Measurements from ENCODE around the gene KIRREL1.
A peak's percentile ranks its signal among the peaks of the same experiment; 100 is the strongest.

Gene KIRREL1

DNA sequence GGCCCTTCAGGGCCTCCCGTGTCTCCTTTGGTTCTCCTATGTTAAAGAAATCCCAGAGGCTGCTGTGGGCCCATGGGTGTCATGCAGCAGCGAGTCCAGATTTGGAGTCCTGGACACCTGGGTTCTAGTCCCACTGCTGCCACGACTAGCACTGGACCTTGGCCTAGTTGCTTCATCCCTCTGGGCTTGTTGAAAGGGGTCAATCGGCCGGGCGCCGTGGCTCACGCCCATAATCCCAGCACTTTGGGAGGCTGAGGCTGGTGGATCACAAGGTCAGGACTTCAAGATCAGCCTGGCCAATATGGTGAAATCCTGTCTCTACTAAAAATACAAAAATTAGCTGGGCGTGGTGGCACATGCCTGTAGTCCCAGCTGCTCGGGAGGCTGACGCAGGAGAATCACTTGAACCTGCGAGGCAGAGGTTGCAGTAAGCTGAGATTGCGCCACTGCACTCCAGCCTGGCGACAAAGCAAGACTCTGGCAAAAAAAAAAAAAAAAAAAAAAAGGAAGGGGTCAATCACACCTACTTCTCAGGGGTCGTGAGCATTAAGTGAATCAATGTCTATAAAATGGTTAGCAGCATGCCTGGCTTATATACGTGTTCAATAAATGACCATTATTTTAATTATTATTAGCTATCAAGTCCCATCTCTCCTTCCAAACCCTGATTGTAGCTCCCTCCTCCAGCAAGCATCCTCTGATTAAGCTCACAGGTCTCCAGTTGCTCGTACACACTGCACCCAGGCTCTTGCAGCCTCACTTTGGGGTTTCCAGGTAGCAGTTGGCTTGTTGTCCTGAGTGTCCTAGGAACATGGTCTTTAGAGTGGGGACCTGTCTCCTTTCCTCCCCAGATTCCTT lies 43.8 kb downstream of the KIRREL1 start:
- no peak for DNase-seq

DNA sequence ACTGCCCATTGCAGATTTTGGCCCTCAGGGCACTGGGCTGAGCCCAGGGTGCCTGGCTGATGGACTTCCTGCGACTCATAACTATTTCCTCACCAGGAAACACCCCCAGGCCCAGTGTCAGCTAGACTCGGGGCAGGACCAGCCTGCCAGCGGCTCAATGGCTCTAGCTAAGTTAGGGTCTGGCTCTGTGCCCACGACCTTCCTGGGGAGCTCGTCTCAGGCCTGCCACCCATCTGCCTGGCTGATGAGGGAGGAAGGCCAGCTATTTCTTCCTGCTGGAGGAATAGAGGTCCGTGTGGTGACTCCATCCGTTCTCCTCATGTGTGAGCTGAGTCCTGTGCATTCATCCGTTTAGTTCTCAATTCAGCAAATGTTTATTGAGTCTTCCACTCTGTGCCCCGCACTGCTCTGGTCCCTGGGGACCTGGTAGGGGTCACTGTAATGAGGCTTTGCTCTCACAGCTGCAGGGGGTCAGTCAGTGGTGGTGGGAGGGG lies 44.5 kb downstream of the KIRREL1 start:
- peak in 1 of 3 experiments; percentile 7 for DNase-seq

DNA sequence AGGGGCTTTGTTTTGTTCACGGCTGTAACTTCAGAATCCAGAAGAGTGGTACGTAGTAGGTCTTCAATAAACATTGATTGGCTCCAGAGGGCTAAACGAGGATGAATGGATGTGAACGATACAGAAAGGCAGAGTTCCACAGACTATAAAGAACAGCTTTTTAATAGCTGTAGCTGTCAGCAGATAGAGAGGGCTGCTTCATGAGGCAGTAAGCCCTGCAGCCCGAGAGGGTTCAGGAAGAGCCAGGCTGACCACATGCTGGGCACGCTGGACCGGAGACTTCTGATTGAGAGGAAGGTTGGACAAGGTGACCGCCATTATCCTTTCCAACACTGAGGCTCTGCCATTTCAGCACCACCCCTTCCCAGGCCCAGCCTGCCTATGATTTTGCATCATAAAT lies 45.3 kb downstream of the KIRREL1 start:
- DNase-seq: no peak

DNA sequence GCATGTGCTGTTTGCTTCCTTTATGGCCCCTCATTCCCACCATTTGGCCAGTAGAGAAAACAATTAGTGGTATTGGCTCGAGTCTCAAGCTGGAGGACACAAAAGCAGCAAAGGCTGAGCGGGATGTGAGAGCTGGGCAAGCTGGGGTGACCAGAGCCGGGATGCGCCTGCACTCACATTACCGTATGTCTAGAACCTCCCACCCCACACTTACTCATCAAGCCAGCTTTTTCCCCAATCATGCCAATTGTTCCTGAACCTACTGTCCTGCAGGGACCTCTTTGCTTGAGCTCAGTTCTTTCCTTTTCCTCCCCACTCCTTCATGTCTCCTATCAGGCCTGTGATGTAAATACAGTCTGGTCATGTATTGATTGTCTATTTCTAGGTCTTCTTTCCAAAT lies 45.9 kb downstream of the KIRREL1 start:
- DNase-seq: no peak

DNA sequence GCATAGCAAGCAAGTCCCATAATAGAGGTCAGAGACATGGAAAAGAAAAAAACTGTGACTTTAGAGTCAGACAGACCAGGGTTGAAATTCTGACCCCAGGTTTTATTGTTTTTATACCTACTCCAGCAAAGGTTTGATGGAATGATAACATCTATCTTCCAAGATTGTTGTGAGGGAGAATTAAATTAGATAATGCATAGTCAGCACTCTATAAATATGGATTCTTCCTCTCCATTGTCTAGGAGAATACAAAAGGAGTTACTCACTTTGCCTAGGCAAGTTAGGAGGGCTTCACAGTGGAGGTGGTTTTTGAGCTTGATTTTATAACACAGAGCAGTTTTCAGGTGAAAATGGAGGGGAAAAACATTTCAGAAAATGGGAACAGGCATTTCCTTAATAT lies 46.9 kb downstream of the KIRREL1 start:
- DNase-seq: no peak

DNA sequence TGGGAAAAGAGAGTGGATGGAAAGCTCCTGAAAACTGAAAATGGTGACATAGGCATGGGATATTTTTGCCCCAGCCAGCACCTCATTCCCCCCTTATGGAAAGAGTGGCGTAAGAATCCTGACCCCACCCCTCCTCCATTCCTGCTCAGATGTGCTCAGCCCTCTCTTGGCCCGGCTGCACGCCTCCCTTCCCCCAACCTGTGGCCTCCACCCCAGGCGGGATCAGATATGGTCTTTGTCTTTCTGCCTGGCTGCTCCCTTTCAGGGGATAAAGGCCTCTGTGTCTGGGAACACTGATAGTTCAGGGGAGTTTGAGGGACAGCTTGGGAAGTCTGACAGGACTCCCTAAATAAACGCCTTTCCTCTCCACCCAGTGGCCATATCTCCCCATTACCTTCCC lies 49.8 kb downstream of the KIRREL1 start:
- no peak for DNase-seq

DNA sequence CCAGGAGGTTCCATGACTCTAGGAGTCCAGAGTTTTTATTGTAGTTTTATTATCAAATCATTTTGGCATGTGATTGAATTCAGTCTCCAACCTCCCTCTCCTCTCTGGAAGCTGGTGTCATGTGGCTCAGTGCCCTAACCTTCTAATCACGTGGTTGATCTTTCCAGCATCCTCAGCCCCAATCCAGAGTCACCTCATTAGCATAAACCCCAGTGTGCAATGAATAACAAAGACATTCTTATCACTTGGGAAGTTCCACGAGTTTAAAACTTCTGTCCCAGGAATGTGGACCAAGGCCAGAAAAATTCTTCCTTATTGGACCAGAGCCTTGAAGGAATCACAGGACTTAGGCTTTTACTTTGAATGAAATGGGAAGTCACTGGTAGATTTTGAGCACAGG lies 52.2 kb downstream of the KIRREL1 start:
- no peak for DNase-seq

DNA sequence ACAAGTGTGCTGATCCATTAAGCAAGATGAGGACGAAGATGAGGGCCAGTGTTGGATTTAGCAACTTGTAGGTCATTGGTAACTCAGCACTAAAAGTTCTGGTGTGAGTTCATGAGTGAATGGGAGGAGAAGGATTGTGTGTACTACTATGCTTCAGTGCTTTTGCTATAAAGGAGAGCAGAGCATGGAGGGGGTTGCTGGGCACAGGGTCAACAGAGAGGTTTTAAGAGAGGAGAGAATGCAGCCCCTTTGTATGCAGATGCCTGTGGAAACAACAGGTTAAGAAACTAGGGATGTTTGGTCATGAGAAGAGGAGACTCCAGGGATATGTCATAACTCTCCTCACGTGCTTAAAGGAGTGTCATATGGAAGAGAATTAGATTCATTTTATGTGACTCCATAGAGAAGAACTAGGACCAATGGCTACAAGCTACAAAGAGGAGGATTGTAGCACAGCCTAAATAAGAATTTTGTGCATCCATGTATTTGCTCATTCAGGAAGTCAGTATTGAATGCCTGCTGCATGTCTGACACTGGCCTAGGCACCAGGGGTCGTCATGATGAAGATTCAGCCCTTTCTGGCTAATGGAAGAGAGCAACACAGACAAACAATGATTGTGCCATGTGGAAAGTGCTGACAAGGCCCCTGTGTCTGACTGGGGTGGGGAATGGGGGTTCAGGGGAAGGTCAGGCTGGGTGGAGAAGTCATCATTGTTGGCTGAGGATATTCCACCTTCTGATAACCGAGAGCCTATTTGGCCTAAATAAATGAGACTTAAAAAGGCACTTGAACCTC lies 53.5 kb downstream of the KIRREL1 start:
- DNase-seq: no peak

DNA sequence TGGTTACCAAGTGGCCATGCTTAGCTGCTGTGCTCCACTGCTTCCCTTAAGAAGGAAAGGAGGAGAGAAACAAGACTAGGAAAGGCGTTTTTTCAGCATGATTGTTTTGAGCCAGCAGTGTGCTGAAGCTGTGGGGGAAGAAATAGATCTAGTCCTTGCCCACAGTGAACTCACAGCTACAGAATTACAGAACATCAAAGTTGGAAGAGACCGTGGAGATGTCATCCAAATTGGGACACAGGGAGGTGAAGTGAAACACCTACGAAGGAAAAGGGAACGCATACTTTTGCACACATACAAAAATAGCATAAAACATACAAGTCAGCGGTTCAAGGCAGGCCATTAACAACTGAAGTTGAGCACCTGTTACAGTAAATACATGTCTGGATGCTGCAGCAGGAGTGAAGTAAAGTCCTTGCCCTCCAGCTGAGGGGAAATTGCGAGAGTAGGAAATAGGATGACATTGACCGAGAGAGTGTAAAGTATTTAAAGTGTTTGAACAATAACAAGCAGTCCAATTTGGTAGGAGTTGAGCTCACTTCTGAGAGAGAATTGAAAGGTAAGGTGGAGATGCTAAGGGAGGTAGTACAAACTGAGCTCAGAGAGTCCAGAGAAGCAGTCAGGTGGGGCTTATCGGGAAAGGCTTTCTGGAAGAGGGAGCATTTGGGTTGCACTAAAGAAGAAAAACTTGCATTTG lies 55.1 kb downstream of the KIRREL1 start:
- DNase-seq: no peak

DNA sequence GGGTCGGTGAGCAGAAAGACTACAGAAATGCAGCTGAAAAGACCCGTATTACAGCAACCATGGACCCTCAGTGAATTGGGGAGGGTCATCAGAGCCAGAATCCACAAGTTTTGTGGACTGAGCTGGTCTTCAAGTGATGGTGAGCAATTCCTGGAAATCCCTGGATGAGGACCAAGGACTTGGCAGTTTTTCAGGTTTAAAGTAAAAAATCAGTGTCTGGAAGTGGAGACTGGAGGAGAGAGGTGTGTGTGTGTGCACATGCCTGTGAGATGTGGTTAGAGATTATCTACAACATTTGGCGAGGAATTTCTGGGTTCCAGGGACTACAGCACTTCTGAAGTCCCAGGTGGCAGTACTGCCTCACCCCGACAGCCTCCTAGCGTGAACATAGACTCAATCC lies 56.4 kb downstream of the KIRREL1 start:
- no peak for DNase-seq

DNA sequence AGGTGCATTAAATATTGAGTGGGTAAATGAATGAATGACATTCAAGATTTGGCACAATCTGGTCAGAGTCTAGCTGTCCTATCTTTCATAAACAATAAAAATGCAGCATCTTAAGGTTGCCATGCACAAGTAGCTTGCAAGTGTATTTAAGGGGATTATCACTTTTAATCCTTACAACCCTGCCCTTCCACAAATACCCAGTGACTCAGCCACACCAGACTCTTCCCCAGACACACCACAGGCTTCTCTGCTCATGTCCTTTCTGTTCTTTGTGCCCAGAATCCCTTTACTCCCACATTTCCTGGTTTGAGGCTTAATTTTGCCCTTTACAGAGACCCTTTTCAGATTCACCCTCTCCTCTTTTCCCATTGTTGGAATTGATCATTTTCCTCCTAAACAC lies 59.8 kb downstream of the KIRREL1 start:
- no peak for DNase-seq

DNA sequence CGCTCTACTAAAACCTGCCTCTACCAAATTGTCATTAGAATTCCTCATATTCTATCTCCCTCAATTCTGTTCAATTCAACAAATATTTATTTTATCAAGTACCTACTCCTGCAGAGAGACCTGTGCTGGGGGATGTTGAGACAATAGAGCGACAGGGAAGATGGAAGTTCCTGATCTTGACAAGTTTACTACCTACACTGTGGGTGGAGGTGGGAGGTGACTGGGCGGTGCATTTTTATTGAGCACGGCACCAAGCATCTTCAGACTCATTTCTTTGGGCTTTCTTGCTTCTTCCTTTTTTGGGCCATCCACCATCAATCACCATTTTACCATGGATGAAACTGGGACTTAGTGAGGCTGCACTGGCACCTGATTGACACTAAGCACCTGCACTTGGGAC lies 61.3 kb downstream of the KIRREL1 start:
- DNase-seq: no peak

DNA sequence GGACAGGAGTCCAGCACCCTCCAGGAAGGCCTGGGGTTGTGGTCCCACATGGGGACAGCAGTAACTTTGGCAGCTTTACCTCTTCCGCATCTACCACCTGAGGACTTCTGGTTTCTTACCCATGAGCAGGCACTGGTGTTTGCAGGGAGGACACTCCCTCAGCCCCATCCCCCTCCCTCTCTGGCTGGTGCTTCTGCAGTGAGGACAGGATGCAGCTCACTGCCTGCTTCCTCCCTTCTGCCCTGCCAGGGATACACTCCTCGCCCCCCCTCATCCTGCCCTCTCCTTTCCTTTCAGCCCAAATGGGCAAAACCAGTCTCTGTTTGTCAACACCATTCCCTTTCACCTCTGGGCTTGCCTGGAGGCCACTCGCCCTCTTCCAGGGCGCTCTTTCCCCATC lies 62.4 kb downstream of the KIRREL1 start:
- DNase-seq: no peak

DNA sequence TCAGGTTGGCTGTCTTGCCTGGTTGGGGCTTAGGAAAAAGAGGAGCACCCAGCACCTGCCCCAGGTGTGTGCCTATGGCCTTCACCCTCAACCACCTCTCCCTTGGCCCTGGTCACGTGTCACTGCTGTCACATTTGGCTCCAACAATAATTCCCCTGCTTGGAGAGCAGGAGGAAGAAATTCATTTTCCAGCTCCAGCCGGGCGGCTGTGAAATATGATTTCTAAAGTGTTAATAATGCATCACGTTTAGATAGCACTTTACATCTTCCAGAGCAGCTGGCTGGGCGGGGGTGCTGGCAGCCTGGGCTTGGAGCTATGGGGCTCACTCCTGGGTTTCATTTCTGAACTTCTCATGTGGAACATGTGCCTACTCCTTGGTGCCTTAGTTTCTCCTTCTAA lies 63.1 kb downstream of the KIRREL1 start:
- no peak for DNase-seq

DNA sequence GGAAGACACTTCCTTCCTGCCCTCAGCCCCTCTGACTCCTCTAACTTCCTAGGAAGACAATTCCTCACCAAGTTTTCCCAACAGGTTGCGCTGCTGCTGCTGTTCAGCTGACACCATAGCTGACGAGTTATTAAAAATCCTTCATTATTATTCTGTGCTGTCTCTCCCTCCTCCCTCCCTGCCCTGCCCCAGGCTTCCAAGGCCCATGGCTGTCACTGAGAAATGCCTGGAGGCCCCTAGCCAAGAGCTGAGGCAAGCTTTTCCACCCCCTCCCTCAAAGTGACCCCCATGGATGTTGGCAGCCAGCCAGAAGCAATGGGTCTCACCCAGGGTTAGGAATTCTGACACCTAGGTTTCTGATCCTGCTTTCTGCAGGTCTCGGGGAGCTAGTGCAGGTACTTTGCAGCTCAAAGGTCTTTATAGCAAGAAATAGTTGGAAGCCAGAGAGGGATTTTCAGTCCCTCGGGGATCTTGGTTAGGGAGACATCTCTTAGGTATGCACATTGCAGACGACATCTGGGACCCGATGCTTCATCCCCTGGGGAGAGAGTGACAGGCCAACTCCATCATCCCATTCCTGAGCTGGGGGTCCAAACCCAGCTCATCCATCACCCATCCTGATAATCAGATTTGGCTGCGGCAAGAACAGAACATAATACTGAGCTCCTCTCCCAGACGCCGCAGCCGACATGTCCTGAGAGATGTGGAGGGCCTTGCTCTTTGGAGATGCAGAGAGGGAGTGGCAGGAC lies 65.0 kb downstream of the KIRREL1 start:
- DNase-seq: no peak

DNA sequence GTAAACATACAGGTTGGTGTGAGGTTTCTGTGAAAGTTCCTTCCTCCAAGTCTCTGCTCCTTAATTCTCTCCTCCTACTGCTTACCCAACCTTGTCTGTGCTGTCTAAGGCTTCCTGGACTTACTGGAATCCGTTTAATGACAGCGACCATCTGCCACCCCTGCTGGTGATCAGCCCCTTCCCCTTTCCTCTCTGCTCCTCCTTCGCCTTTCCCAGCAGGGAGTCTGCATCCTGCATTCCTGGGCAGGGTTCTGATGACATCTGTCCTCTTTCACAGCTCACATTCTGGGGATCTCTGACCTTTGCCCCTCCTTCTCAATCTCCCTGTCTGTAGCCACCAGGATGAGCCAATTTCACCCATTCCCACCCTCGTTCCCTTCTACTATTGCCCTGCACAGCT lies 66.5 kb downstream of the KIRREL1 start:
- no peak for DNase-seq

DNA sequence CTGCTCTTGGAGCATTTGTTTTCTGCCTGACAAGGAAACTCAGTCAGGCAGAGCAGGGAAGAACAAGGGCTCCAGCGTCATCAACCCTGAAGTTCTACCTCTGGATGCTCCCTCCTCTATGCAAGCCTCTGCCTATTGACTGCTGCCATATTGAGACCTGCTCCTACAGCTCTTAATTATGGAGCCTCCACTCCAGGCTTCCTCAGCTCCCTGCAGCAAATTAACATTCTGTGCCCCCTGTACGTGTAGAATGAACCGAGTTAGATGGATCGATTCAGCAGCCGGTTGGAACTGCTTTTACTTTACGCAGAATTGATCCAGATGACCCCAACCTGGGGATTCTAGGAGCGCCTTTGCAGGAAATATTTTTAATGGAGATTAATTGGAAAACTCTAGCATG lies 68.7 kb downstream of the KIRREL1 start:
- no peak for DNase-seq

DNA sequence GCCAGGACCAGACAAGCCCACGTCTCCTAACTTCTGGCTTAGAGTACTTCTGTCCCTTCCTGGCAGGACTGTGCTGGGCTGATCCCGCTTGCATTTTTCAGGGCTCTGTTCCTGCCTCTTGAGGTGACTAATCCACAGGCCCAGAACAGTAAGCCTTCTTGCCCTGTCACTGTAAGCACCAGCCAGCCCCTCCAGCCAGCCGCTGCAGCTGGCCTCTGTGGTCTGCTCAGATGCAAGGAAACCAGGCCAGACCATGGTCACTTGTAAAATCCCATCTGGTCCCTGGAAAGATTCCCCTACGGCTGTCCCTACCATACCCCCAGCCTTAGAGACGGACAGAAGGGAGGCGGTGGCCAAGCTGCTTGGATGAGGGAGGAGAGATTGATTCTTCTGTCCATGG lies 74.2 kb downstream of the KIRREL1 start:
- no peak for DNase-seq

DNA sequence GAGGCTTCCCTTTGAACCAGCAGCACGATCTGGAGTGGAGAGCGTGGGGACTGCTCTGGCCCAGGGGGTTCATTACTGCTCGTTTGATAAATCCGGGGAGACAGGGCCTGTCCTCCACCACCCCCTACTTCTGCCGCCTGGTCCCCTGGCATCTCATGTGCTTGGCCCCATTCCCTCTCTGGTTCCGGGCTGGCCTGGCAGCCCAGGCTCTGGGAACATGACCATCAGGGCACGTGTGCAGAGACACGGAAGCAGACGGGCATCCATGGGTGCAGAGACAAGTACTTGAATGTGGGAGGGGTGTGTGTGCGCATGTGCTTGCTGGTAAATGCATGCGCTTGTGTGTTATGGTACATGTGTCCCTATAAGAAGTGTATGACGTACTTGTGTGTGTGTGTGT lies 75.5 kb downstream of the KIRREL1 start:
- DNase-seq: no peak

DNA sequence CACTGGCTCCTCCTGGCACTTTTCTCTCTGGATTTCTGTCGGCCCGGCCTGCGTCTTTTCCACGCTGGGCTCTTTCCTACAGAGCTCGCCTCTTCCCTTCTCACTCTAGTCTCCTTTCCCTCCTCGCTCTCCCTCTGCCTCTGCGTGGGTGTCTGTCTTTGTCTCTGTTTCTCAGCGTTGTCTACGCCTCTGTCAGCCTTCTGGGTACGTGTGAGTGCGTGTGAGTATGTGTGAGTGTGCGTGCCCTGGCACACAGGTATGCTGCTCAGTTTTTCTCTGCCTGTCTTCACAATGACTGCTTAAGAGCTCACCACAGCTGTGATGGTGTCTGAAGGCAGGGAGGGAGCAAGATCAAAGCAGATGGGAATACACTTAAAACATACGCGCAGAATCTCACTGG lies 77.7 kb downstream of the KIRREL1 start:
- DNase-seq: no peak

DNA sequence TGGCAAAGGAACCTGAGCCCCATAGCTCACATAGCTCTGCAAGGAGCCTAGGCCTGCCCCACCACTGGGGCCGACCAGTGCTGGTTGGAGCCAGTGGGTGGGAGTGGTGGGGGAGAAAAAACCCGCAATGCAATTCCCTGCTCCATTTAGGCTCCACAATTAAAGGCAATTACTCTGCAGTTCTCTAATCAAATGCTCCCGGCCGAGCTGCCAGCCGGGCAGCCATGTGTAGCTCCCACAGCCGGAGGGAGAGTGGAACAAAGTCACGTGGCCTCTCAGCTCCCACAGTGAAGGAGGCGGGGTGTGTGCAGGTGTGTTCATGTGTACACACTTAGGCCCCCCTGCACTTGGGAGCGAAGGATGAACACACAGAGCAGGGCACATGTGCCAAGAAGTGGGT lies 81.6 kb downstream of the KIRREL1 start:
- DNase-seq: peak in 2 of 3 experiments; percentile 24 to 40

DNA sequence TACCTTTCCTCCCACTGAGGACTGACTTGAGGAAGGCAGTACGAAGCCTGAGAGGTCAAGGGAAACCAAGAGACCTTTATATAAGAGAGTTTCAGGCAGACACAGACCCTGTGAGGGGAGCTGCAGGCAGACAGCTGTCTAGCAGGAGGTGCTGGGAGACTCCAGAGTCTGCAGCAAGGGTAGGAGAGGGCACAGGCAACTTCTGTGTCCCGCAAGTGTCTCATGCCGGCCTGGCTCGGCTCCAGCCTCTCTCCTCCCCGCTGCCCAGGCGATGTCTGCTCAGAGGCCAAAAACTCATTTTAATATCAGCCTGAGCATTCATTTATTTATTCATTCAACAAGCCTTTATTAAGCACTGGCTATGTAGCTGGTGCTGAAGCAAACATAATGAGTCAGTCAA lies 83.0 kb downstream of the KIRREL1 start:
- DNase-seq: no peak

All from NCI-H1417 (cell line).